Lung (tissue), 12 donors: Measurements from ENCODE around the gene LIN28A. TPM values are rescaled to one million over a fixed set of nuclear protein-coding genes. Genes with fewer than 3 reads are reported as not detected.

Experiments used
- ATAC-seq: fragments of 200-7000 bp; cut with Tn5 transposase; one replicate; pipeline ENCODE4 v1.9.1; 2020; ENCODE audit warnings: moderate number of reproducible peaks; ENCODE audit not compliant: insufficient read depth, low FRiP score
- DNase-seq, 3 donors: peaks; one replicate each; pipeline ENCODE4 v3.0.0-alpha.2; 2013 to 2017
- H3K27ac ChIP-seq, 2 donors: one replicate each; pipeline ENCODE4 v1.5.1; 2013; ENCODE audit warnings: mild to moderate bottlenecking in 2 of 2, moderate library complexity in 2 of 2, control low read depth in 1 of 2, inconsistent platforms in 1 of 2, low read depth in 1 of 2, low read length in 1 of 2
- H3K27me3 ChIP-seq, 3 donors: one replicate each; pipeline ENCODE4 v1.5.1; 2013; ENCODE audit warnings: low read length in 2 of 3; ENCODE audit not compliant: control insufficient read depth in 3 of 3, insufficient read depth in 3 of 3
- H3K36me3 ChIP-seq, 4 donors: one replicate each; pipeline ENCODE4 v1.5.1; 2013; ENCODE audit warnings: low read length in 4 of 4, mild to moderate bottlenecking in 1 of 4, moderate library complexity in 1 of 4; ENCODE audit not compliant: control insufficient read depth in 4 of 4, insufficient read depth in 4 of 4
- H3K4me1 ChIP-seq, 5 donors: one replicate each; pipeline ENCODE4 v1.5.1; 2013; ENCODE audit warnings: low read length in 5 of 5, mild to moderate bottlenecking in 2 of 5, moderate library complexity in 1 of 5; ENCODE audit not compliant: control insufficient read depth in 5 of 5, insufficient read depth in 5 of 5
- H3K4me3 ChIP-seq: one replicate; pipeline ENCODE4 v1.5.1; 2013; ENCODE audit warnings: mild to moderate bottlenecking, control low read depth, moderate library complexity
- H3K9ac ChIP-seq, 2 donors: one replicate each; pipeline ENCODE4 v1.5.1; 2013; ENCODE audit warnings: low read length in 2 of 2, control low read depth in 1 of 2; ENCODE audit not compliant: insufficient read depth in 1 of 2
- H3K9me3 ChIP-seq, 4 donors: one replicate each; pipeline ENCODE4 v1.5.1; 2013; ENCODE audit warnings: low read length in 3 of 4, mild to moderate bottlenecking in 1 of 4, moderate library complexity in 1 of 4; ENCODE audit not compliant: control insufficient read depth in 4 of 4, insufficient read depth in 3 of 4
- WGBS, 2 donors: extraction: QIAGEN DNeasy Blood & Tissue Kit; methylation state at CpG; one replicate each; pipeline ENCODE4 v1.1.7; 2013; 5-methylcytosine and 5-hydroxymethylcytosine counted together
- polyA plus RNA-seq, 2 donors: library from polyadenylated mRNA; stranded (reverse); fragments of 200-250 nt; gene quantifications; one replicate each; pipeline ENCODE4 v1.2.1, GENCODE V29; 2013
- total RNA-seq, 2 donors: library from RNA; depleted of rRNA in 1 of 2; stranded (reverse); fragments of >200 nt in 1 of 2; gene quantifications; one replicate each; pipeline ENCODE4 v1.2.1, GENCODE V29; 2014 to 2021
- TF ChIP-seq, protein P1 (sequence below): IDR thresholded peaks from 2 replicates; pipeline ENCODE4 v1.5.1; 2012; ENCODE audit warnings: mild to moderate bottlenecking; ENCODE audit errors: control extremely low read depth, extremely low read depth
- donor health status: control.
- donor health status: control.
- donor health status: Bipolar disorder and iron deficiency.
- donor health status: healthy.
- donor health status: DM: yes; HTN: yes; CAD: no.

The LIN28A gene
- total and polyA plus RNA-seq, 4 donors = 0.80 TPM; not detected in 3

DNA sequence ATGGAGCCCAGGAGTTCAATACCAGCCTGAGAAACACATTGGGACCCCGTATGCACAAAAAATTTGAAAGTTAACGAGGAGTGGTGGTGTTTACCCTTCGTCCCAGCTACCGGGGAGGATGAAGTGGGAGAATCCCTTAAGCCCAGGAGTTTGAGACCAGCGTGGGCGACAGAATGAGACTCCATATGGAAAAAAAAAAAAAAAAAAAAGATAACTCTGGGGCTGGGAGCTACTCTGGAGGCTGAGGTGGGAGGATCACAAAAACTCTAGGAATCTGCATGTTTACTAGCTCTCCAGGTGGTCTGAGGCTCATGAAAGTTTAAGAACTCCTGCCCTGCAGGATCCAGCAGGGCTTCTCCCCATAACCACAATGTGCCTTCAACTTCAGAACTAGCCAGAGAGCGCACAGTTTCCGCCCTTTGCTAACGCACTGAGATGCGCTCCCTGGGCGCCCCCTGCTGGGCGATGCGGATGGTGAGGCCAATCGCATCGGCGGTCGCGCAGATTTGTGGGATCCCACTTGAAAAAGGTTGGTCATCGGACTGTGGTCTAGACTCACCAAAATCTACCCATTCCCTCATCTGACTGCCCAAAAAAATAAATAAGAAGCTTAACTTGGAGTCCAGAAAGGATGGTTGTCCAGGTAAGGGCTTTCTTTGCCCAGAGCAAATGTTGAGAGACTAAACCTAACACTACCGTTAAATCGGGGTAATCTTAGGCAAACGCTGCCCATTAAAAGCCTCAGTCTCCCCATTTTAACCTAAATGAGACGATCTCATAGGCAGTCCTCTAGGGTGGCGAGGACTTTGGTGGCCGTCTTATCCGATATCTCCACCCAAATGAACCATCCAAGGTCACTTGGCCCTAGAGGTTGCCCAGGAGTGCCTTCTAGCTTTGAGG is 46.8 kb upstream of the LIN28A start:
- DNase-seq (peak; percentile 71 to 78 (median 71)), ATAC-seq (peak; percentile 78)
- Histone ChIP-seq H3K4me3 (no peak overlapping the region), H3K9ac (no peak overlapping the region), H3K27ac (no peak overlapping the region), H3K27me3 (peaks cover 11 to 31% (median 19%) of the 10 kb centered on the region in 3 donors), H3K36me3 (no peaks in the 10 kb centered on the region), H3K9me3 (no peaks in the 10 kb centered on the region), H3K4me1 (peaks cover 0 to 6% (median 0%) of the 10 kb centered on the region in 5 donors)
- WGBS, 2 donors = 34 to 39% methylated on average over 26 of the region's 26 CpGs
- TF ChIP-seq, protein P1, sequence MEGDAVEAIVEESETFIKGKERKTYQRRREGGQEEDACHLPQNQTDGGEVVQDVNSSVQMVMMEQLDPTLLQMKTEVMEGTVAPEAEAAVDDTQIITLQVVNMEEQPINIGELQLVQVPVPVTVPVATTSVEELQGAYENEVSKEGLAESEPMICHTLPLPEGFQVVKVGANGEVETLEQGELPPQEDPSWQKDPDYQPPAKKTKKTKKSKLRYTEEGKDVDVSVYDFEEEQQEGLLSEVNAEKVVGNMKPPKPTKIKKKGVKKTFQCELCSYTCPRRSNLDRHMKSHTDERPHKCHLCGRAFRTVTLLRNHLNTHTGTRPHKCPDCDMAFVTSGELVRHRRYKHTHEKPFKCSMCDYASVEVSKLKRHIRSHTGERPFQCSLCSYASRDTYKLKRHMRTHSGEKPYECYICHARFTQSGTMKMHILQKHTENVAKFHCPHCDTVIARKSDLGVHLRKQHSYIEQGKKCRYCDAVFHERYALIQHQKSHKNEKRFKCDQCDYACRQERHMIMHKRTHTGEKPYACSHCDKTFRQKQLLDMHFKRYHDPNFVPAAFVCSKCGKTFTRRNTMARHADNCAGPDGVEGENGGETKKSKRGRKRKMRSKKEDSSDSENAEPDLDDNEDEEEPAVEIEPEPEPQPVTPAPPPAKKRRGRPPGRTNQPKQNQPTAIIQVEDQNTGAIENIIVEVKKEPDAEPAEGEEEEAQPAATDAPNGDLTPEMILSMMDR = peak; percentile 78

DNA sequence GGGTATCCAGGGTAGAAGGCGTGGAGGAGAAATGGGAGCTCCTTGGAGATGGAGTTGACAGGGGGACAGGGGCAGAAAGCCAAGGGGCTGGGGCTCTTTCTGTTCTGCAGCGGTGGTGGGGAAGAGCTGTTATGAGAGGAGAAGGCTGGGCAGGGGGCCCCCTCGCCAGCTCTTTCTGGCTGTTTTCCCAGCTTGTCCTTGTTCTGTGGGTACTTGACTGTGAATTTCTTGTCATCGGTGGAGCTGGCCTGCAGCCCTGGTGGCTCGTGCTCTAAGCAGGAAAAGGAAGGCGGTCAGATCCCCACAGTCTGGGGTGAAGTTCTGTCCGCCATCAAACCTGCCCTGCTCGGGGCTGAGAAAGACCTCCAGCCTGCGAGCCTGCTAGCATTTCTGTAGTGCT is 45.7 kb upstream of the LIN28A start:
- no peaks in the 10 kb centered on the region for H3K36me3 ChIP-seq
- no peak for ATAC-seq
- no peak overlapping the region for H3K27ac ChIP-seq
- no peak overlapping the region for H3K9ac ChIP-seq
- TF ChIP-seq, protein P1 = no peak
- H3K4me3 ChIP-seq = no peak overlapping the region
- DNase-seq = peak; percentile 14 to 64 (median 32)
- peaks cover 11 to 20% (median 16%) of the 10 kb centered on the region in 3 donors for H3K27me3 ChIP-seq
- no peaks in the 10 kb centered on the region for H3K9me3 ChIP-seq
- 20 to 32% methylated on average over 9 of the region's 9 CpGs for WGBS, 2 donors
- H3K4me1 ChIP-seq = peaks cover 0 to 6% (median 0%) of the 10 kb centered on the region in 5 donors

DNA sequence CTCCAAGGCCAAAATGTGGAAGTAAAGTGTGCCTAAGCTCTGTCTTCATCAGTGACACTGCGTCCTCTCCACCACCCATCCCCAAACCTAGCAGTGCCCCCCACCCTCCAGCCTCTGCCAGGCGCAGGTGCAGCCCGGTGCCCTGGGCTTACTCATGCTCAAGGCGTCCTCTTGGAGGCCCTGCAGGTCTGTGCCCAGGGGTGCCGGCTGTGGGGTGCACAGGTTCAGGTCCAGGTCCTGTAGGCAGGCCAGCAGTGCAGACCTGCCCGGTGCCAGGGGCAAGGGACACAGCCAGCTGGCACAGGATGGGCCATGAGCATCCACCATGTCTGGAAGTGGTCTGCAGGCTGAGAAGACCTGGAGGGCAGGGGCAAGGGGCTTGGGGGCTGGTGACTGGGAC is 43.2 kb upstream of the LIN28A start:
- no peak for DNase-seq
- no peak for ATAC-seq
- Histone ChIP-seq H3K27me3 (peaks cover under 1 to 3% (median 2%) of the 10 kb centered on the region in 3 donors), H3K4me1 (peaks cover 0 to 5% (median 0%) of the 10 kb centered on the region in 5 donors), H3K36me3 (no peaks in the 10 kb centered on the region), H3K9me3 (no peaks in the 10 kb centered on the region), H3K9ac (no peak overlapping the region), H3K4me3 (no peak overlapping the region), H3K27ac (no peak overlapping the region)
- TF ChIP-seq, protein P1 = no peak
- 89 to 90% methylated on average over 6 of the region's 6 CpGs for WGBS, 2 donors
